ENCODE results near the gene VASP.

DNA sequence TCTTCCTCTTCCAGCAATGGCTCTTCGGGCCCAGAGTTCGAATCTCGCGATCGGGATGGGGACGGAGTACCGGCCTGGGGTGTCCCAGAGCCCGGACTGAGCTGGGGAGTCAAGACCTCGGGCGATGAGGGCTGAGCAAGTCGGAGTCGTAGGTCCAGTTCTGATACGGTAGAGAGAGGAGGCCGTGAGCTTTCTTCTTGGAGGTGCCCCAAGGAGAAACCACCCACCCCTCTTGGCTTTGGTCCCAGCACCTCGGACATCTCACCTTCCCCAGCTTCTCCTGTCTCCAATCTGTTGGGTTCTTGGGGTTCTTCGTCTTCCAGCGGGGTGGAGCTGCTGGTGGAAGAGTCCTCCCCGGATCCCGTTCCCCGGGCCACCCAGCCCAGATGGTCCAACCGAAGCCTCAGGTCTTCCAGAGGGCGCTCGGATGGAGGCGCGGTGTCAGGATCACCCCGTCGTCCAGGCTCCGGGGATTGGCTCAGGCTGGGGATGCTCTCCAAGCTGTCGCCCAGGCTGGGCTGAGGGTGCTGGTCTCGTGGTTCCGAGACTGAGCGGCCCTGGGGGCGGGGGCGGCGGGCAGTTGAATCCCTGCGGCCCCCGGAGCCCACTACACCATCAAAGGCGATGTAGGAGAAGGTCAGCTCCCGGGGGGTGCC, 12.9 kb upstream of the VASP start:
- TF ChIP-seq POLR2A (IDR thresholded peaks at IDR 0.05) (no peak), CTCF (IDR thresholded peaks at IDR 0.05) (no peak)

All from esophagus squamous epithelium (tissue), 4 donors.